ENCODE measurements around the gene HSP90AB1.

Gene HSP90AB1

DNA sequence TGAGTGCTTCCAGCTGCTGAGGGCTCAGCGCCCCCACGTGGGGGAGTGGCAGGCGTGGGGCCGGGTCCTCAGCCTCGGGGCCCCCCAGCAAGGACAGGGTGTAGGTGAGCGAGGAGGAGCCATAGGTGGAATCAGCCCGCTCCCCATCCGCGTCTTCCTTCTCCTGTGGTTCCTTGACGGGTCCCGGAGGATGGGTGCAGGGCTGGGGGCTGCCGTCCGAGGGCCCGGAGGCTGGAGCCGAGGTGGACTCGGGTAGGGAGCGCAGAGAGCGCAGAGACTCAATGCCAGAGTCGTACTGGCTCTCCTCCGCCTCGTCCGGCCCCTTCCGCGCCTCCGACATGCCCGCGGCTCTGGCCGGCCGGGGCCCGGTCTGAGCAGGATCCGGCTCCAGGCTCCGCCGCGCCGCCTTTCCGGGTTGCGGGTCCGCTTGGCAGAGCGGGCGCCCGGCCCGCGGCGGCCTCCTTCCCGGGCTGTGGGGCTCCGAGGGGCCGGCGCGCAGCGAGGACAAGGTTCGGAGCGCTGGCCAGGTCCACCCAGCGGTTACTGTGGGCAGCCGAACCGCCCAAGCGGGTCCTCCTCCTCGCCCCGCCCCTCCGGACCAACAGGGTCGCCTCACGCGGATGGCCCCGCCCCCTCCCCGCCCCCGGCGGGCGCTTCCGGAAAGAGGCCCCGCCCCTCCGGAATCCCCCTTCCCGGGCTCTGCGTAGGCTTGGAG, 18.3 kb downstream of the HSP90AB1 start, which contains the start of gene NFKBIE:
Gene NFKBIE (minus strand): TSS at position 545 of the 715 bp plus-strand sequence. CDS start 205 bp downstream, at position 340.
- DNase-seq (ENCODE audit: low read depth in 1 of 2, low spot score in 1 of 2), result peak in 1 of 2 experiments; percentile 82
- Histone ChIP-seq H3K4me3 (replicated peaks; ENCODE audit: insufficient read depth, low read length) (peak within 1 kb of the TSS; percentile 71), H3K27ac (replicated peaks) (peak within 1 kb of the TSS; percentile 72), H3K27me3 (ENCODE audit: insufficient read depth, poor library complexity, severe bottlenecking) (peaks cover 8% of the 10 kb centered on the region)
- TF ChIP-seq, protein P1, sequence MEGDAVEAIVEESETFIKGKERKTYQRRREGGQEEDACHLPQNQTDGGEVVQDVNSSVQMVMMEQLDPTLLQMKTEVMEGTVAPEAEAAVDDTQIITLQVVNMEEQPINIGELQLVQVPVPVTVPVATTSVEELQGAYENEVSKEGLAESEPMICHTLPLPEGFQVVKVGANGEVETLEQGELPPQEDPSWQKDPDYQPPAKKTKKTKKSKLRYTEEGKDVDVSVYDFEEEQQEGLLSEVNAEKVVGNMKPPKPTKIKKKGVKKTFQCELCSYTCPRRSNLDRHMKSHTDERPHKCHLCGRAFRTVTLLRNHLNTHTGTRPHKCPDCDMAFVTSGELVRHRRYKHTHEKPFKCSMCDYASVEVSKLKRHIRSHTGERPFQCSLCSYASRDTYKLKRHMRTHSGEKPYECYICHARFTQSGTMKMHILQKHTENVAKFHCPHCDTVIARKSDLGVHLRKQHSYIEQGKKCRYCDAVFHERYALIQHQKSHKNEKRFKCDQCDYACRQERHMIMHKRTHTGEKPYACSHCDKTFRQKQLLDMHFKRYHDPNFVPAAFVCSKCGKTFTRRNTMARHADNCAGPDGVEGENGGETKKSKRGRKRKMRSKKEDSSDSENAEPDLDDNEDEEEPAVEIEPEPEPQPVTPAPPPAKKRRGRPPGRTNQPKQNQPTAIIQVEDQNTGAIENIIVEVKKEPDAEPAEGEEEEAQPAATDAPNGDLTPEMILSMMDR (IDR thresholded peaks at IDR 0.05; ENCODE audit: insufficient read depth, low read length), result no peak
- TF ChIP-seq GABPA (IDR thresholded peaks at IDR 0.05; ENCODE audit: low read depth) (no peak), SPI1 (IDR thresholded peaks at IDR 0.05; ENCODE audit: borderline replicate concordance, low read depth) (no peak), POLR2AphosphoS5 (IDR thresholded peaks at IDR 0.05; ENCODE audit: low read depth) (no peak)
- TF ChIP-seq, protein P2, sequence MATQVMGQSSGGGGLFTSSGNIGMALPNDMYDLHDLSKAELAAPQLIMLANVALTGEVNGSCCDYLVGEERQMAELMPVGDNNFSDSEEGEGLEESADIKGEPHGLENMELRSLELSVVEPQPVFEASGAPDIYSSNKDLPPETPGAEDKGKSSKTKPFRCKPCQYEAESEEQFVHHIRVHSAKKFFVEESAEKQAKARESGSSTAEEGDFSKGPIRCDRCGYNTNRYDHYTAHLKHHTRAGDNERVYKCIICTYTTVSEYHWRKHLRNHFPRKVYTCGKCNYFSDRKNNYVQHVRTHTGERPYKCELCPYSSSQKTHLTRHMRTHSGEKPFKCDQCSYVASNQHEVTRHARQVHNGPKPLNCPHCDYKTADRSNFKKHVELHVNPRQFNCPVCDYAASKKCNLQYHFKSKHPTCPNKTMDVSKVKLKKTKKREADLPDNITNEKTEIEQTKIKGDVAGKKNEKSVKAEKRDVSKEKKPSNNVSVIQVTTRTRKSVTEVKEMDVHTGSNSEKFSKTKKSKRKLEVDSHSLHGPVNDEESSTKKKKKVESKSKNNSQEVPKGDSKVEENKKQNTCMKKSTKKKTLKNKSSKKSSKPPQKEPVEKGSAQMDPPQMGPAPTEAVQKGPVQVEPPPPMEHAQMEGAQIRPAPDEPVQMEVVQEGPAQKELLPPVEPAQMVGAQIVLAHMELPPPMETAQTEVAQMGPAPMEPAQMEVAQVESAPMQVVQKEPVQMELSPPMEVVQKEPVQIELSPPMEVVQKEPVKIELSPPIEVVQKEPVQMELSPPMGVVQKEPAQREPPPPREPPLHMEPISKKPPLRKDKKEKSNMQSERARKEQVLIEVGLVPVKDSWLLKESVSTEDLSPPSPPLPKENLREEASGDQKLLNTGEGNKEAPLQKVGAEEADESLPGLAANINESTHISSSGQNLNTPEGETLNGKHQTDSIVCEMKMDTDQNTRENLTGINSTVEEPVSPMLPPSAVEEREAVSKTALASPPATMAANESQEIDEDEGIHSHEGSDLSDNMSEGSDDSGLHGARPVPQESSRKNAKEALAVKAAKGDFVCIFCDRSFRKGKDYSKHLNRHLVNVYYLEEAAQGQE (IDR thresholded peaks at IDR 0.05; ENCODE audit: insufficient replicate concordance, low read depth), result no peak

DNA sequence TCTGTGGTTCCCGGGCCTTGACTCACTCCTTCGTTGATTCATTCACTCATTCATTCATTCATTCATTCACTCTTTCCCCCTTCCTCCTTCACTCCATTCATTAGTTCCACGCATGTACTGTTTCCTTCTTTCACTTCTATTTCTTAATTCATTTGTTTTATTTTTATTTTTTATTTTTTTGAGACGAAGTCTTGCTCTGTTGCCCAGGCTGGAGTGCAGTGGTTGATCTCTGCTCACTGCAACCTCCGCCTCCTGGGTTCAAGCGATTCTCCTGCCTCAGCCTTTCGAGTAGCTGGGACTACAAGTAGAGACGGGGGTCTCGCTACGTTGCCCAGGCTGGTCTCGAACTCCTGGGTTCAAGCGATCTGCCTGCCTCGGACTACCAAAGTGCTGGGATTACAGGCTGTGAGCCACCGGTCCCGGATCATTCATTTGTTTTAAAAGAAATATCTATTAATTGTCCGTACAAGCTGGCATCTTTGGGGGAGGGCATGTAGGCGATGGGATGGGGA, 18.9 kb downstream of the HSP90AB1 start:
- Histone ChIP-seq H3K27ac (replicated peaks) (no peak overlapping the region), H3K27me3 (ENCODE audit: insufficient read depth, poor library complexity, severe bottlenecking) (peaks cover 8% of the 10 kb centered on the region), H3K4me3 (replicated peaks; ENCODE audit: insufficient read depth, low read length) (peak overlapping the region; percentile 71; the same call in 1 of the 2 replicates)
- TF ChIP-seq POLR2AphosphoS5 (IDR thresholded peaks at IDR 0.05; ENCODE audit: low read depth) (no peak), GABPA (IDR thresholded peaks at IDR 0.05; ENCODE audit: low read depth) (no peak), SPI1 (IDR thresholded peaks at IDR 0.05; ENCODE audit: borderline replicate concordance, low read depth) (no peak)
- TF ChIP-seq, protein P2 (IDR thresholded peaks at IDR 0.05; ENCODE audit: insufficient replicate concordance, low read depth), result no peak
- TF ChIP-seq, protein P1 (IDR thresholded peaks at IDR 0.05; ENCODE audit: insufficient read depth, low read length), result no peak
- DNase-seq (ENCODE audit: low read depth in 1 of 2, low spot score in 1 of 2), result no peak

DNA sequence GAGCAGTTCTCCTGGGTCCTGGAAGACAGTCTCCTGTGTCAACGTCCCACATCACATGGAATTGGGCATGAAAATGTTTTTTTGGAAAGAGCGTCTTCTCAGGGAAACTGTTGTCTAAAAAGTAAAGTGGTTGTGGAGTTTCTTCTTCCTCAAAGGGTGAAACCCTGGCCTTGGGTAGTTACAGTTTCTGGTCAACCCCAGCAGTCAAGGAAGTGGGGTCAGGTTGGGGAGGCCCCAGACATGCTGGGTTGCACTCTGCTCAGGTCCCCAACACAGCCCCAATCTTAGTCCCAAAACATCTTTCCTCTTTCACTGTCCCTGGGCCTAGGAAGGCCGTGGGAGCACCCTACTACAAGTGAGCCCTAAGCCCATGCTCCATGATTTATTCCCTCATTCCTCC, 19.4 kb downstream of the HSP90AB1 start:
- Histone ChIP-seq H3K27ac (replicated peaks) (no peak overlapping the region), H3K4me3 (replicated peaks; ENCODE audit: insufficient read depth, low read length) (no peak overlapping the region), H3K27me3 (ENCODE audit: insufficient read depth, poor library complexity, severe bottlenecking) (peaks cover 12% of the 10 kb centered on the region)
- TF ChIP-seq SPI1 (IDR thresholded peaks at IDR 0.05; ENCODE audit: borderline replicate concordance, low read depth) (no peak), POLR2AphosphoS5 (IDR thresholded peaks at IDR 0.05; ENCODE audit: low read depth) (no peak)
- DNase-seq (ENCODE audit: low read depth in 1 of 2, low spot score in 1 of 2), result no peak

DNA sequence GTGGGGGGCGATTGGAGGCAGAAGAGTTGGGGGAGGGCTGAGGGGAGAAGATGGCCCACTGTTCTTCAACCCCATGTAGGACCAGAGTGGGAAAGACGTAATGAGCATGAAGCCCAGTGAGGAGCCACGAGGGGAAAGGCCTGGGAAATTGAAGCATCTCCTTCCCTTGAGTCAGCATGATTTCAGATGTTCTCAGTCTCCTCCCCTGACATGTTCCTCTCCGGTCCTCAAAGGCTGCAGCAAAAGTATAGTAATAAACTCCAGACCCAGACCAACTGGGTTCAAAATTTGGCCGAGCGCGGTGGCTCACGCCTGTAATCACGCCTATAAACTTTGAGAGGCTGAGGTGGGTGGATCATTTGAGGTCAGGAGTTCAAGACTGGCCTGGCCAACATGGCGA, 20.4 kb downstream of the HSP90AB1 start:
- no peak for DNase-seq (ENCODE audit: low read depth in 1 of 2, low spot score in 1 of 2)
- Histone ChIP-seq H3K27me3 (ENCODE audit: insufficient read depth, poor library complexity, severe bottlenecking) (peaks cover 20% of the 10 kb centered on the region), H3K4me3 (replicated peaks; ENCODE audit: insufficient read depth, low read length) (no peak overlapping the region), H3K27ac (replicated peaks) (no peak overlapping the region)
- TF ChIP-seq, protein P2 (IDR thresholded peaks at IDR 0.05; ENCODE audit: insufficient replicate concordance, low read depth), result no peak
- TF ChIP-seq, protein P1 (IDR thresholded peaks at IDR 0.05; ENCODE audit: insufficient read depth, low read length), result no peak
- TF ChIP-seq SPI1 (IDR thresholded peaks at IDR 0.05; ENCODE audit: borderline replicate concordance, low read depth) (no peak), GABPA (IDR thresholded peaks at IDR 0.05; ENCODE audit: low read depth) (no peak), POLR2AphosphoS5 (IDR thresholded peaks at IDR 0.05; ENCODE audit: low read depth) (no peak)
